Measurements from ENCODE around the gene ADSL.

DNA sequence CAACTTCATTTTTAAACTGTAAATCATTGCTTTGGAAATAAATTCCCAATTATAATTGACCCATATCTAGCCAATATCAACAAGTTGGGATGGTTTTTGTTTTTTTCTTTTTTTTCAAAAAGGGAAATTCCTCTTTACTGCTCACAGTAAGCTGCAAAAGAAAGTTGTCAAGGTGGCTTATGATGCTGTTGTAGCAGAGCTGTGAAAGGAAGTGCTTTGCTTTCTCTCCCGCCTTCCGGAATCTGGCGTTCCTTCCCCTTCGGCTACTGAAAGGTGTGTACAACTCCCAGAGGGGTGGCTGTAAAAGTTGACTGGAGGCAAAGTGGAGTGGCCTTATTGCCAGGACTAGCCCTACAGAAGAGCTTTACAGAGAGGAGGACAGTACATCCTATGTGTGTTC is 16.2 kb upstream of the ADSL start:
- TF ChIP-seq, protein P1, sequence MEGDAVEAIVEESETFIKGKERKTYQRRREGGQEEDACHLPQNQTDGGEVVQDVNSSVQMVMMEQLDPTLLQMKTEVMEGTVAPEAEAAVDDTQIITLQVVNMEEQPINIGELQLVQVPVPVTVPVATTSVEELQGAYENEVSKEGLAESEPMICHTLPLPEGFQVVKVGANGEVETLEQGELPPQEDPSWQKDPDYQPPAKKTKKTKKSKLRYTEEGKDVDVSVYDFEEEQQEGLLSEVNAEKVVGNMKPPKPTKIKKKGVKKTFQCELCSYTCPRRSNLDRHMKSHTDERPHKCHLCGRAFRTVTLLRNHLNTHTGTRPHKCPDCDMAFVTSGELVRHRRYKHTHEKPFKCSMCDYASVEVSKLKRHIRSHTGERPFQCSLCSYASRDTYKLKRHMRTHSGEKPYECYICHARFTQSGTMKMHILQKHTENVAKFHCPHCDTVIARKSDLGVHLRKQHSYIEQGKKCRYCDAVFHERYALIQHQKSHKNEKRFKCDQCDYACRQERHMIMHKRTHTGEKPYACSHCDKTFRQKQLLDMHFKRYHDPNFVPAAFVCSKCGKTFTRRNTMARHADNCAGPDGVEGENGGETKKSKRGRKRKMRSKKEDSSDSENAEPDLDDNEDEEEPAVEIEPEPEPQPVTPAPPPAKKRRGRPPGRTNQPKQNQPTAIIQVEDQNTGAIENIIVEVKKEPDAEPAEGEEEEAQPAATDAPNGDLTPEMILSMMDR (conservative IDR thresholded peaks at IDR 0.05), result no peak
- TF ChIP-seq ZFX (IDR thresholded peaks at IDR 0.05), result no peak

All from C4-2B (cell line).